MV-4-11 (cell line): Measurements from ENCODE around the gene VIPR2.

Source experiments
- DNase-seq: peaks from one replicate; lab custom pipeline; 2025; lab: John Stamatoyannopoulos, UW

Gene VIPR2

GRCh38 chr7:159025161-159025779 is 119.4 kb downstream of the VIPR2 start:
- peak; percentile 62 for DNase-seq

DNA sequence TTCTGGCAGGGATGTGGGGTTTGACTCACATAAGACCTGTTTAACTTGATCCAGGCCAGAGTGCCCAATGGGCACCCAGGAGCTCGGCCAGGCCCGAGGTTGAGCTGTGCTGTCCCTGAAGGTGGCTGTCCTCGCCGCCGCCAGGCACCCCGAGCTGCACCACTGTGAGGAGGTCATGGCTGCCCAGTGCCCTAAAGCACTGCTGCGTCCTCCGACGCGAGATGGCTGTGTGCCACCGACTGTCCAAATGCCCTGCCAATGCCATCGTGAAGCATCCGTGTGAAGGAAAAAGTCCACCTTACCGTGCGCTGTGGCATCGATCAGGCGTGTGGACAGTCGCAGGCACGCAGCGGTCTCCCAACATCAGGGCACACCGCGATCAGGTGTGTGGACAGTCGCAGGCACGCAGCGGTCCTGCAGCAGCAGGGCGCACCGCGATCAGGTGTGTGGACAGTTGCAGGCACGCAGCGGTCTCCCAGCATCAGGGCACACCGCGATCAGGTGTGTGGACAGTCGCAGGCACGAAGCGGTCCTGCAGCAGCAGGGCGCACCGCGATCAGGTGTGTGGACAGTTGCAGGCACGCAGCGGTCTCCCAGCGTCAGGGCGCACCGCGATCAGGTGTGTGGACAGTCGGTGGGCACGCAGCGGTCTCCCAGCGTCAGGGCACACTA is 120.3 kb downstream of the VIPR2 start:
- DNase-seq = no peak

GRCh38 chr7:159023746-159024145 is 120.9 kb downstream of the VIPR2 start:
- no peak for DNase-seq

- DNase-seq = no peak
Observed at GRCh38 chr7:159023206-159023605, 121.5 kb downstream of the VIPR2 start.

GRCh38 chr7:159022238-159022993 is 122.3 kb downstream of the VIPR2 start:
- peak; percentile 20 for DNase-seq

- DNase-seq = no peak
Observed at GRCh38 chr7:159020987-159021386, 123.7 kb downstream of the VIPR2 start.

GRCh38 chr7:159019111-159019510 is 125.6 kb downstream of the VIPR2 start:
- no peak for DNase-seq

- DNase-seq = no peak
Observed at GRCh38 chr7:159017741-159018140, 126.9 kb downstream of the VIPR2 start.

- no peak for DNase-seq
Observed at GRCh38 chr7:159017210-159017609, 127.5 kb downstream of the VIPR2 start.

DNA sequence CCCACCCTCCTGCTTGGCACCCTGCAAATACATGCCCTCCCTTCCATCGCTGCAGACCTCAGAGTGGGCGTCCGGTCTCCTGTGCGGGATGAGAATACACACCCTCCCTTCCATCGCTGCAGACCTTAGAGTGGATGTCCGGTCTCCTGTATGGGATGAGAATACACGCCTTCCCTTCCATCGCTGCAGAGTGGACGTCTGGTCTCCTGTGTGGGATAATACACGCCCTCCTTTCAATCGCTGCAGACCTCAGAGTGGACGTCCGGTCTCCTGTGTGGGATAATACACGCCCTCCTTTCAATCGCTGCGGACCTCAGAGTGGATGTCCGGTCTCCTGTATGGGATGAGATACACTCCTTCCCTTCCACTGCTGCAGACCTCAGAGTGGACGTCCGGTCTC is 128.1 kb downstream of the VIPR2 start:
- no peak for DNase-seq

DNA sequence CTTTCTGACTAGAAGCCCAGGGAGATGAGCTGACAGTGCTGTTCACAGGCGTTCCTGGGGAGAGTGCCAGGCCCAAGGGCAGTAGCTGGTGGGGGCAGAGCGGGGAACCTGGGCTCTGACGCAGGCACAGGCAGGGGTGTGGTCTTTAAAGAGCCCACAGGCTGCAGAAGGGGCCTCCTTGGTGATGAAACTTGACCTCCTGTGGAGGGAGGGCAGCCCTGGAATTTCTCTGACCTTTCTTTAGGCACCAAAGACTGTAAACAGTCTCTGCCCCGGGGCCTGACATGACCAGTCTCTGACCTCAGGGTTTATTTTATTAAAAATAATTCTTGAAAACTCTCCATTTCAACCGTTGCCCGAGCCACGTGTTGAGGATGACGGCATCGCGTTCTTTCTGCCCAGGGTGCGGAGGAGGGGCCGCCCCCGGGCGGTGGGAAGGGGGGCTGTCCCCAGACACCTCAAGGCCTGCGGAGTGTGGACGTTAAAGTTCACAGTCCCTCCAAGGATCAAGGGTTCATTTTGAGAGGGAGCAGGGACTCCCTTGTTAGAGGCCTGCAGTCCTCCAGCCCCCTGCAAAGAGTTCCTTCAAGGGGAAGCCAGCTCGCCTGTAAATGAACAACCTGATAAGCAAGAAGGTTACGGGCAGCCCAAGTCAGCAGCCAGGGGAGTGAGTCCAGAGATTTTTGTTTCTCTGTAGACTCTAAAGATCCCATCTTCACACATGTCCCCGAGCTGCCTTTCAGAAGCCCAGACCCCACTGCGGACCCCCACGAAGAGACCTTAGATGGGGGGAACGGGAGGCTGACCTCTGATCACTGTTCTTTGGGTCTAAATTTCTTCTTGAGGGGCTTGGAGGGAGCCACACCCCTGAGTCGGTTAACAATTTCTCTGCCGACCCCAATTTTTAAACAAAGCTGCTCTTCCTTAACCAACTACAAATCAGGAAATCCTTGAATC is 128.9 kb downstream of the VIPR2 start:
- DNase-seq = no peak

DNA sequence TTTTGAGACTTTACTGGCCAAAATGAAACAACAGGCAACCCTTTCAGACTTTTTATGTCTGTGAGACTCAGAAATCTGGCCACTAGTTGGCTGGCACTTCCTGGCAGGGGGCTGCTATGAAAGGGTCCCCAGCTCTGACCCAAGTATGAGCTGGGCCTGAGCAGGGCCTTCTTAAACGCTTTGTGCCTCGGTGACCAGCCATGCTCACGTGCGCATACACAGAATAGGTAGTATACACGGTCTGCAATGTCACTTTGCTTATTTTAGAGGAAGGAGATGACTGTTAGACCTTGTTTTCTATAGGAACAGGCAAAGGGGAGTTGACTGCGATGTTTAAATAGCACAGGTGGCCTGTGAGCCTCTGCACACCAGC is 129.6 kb downstream of the VIPR2 start:
- DNase-seq = no peak

DNA sequence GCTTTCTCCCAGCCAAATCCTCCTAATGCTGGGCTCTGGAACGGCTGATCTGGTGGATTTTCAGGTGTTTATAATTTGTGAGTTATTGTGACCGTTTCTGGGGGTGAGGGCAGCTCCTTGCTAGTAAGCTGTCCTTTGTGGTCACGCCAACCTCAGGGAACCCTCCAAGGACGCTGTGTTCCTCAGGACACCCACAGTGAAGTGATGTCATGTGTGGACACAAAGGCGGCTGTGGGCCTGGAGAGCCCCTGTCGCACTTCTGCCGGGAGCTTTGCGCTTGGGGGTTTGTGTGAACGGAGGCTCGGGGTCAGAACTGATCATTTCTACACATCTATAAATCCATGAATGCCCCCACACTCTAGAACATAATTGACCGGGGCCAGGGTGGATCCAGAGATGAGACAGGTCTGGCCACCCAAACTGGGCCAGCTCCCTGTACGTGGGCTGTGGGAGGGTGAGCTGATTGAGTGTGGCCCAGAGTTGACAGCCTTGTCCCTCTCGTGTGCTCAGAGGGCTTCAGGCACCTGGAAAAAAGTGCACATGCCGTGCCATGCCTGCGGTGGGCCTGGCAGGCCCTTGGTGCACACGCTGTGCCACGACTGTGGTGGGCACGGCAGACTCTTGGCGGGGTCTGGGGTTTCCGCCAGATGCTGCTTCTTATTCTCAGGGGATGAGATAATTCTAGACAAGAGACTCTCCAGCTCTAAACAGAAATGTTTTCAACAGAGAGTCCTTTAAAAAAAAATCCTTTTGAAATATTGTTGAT is 130.2 kb downstream of the VIPR2 start:
- DNase-seq = no peak

DNA sequence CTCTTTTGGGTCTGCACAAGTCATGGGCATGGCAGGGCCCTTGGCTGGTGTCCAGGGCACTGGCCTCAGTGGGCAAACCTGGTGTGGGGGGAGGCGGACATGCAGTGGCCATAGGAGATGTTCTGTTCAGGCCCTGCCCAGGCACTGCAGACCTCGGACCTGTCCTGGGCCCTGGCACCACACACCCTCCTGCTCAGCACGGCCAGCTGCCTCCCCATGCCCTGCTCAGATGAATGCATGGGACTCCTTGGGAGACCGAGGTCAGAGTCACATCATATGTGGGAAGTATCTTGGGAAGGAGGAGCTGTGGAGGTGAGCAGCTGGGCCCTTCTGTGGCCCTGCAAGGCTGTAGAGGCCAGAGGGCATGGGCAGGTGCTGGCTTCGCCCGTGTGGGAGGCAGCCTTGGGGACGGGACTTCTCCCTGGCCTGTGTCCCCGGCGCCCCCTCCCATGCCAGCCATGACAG is 130.8 kb downstream of the VIPR2 start:
- DNase-seq = no peak

DNA sequence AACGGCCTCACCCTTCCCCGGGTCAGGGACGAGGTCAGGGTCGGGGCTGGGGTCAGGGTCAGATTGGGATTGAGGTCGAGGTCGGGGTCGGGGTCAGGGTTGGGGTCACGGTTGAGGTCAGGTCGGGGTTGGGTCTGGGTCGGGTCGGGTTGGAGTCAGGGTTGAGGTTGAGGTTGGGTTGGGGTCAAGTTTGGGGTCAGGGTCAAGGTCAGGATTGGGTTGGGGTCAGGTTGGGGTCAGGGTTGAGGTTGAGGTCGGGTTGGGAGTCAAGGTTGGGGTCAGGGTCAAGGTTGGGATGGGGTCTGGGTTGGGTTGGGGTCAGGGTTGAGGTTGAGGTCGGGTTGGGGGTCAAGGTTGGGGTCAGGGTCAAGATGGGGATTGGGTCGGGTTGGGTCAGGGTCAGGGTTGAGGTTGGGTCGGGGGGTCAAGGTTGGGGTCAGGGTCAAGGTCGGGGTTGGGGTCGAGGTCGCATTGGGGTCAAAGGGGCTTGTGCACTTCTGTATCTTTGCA is 131.4 kb downstream of the VIPR2 start:
- DNase-seq = no peak

DNA sequence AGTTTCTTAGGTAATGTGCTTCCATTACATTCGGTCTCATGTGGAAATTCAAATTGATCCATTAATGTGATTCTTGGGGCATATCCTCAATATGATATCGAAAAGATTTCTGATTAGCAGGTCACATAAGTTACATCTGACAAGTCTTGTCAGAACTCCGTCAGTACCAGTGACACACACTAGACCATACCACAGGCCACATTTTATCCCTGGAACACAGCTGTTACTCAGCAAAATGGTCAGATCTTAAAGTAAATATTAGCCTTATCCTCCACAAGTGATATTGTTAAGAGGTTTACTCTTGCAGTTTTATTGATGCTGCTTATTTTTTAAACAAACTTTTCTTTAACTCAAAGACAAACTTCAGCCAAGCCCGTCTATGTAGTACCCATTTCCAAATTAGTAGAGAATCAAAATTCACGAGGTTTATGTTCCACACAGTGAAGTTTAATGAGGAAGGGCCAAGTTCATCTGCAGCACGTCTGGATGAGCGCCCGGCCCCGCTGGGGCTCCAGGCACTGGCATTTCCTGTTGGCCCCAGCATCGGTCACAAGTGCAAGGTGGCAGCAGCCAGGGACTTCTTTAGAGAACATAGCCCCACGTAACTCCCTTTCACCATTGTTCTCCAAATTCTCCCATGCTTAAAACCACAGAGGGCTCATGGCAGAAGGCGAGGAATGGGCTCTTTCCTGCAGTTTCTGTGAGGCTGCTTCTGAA is 132.2 kb downstream of the VIPR2 start:
- no peak for DNase-seq

DNA sequence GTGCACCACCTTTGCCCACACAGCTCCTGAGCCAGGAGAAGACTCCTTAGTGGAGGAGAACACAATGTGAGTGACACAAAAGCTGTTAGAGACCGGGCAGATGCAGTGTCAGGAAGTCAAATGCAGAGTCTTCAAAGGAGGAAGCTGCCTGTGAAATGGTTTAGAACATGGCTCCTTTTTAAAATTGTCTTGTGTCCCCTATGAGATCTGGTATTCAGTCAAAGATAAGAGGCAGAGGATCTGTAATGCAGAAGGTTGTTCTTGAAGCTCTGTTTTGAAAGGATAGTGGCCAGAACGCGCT is 133.0 kb downstream of the VIPR2 start:
- DNase-seq = no peak

DNA sequence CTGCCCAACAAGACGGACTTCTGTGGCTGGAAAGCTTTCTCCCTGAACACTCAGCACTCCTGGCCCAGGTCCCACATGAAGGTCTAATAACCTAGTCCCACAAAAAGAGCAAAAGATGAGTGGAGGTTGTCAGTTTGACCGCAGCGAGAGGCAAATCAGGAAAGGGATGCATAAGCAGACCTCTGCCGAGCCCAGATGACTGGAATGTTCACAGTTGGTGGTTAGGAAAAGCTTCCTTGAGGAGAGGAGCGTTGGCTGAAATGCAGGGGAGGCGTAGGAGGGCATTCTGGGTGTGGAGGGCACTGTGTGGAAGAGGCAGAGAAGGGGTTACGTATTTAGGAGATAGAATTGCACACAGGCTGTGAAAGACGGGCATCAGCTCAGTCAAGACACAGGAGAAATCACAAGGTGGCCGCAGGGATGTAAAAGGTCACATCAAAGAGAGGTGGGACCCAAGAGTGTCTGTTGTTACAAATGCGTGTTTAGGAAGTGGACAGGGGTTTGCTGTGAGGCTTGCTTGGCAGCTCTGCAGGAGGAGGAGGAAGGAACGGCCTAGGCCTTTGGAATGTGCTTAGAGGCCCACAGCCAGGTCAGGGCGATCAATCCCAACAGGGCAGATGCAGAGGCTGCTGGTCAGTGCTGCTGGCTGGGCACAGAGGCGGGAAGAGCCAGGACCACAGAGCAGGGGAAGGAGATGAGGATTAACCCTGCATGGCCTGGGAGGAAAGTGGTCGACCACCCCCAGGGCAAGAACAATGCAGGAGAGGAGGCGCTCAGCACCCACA is 133.5 kb downstream of the VIPR2 start:
- DNase-seq = no peak

GRCh38 chr7:159010411-159010810 is 134.3 kb downstream of the VIPR2 start:
- no peak for DNase-seq

DNA sequence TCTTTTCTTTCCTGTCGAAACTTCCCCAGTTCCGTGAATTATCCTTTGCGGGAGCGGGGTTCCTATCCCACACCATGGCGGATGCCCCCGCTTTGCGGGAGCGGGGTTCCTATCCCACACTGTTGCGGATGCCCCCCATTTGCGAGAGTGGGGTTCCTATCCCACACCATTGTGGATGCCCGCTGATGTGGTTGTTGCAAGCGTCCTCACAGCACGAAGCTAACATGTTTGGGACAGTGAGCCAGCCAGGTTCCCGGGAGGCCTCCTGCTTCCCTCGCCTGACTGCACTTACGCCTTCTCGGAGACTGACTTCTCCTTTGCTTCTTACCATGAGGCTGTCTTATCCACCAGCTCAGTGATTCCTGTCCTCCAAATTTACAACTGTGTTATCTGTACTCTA is 134.7 kb downstream of the VIPR2 start:
- no peak for DNase-seq
